Activated effector memory CD4-positive, alpha-beta T cell treated with Interleukin-2 at 50 U/mL for 16 hours (primary cell): ENCODE measurements around the gene PRR5L.
"Not testable (repeated sequence)": the region's sequence is repeated elsewhere in the genome, so short reads cannot be mapped to it uniquely, and the experiment has no call there.

ENCODE experiments used
- DNase-seq: peaks from one replicate; pipeline ENCODE4 v3.0.0-alpha.2; 2020

The PRR5L gene

DNA sequence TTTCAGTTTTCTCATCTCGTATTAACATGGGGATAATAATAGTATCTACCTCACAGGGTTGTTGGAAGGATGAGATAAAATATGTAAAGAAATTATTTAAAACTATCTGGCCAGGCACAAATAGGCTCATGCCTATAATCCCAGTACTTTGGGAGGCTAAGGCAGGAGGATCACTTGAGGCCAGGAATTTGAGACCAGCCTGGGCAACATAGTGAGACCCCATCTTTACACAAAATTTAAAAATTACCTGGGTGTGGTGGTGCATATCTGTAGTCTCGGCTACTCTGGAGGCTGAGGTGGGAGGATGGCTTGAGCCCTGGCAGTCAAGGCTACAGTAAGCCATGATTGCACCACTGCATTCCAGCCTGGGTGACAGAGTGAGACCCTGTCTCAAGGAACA is 215.0 kb downstream of the PRR5L start:
- DNase-seq = not testable (repeated sequence)

DNA sequence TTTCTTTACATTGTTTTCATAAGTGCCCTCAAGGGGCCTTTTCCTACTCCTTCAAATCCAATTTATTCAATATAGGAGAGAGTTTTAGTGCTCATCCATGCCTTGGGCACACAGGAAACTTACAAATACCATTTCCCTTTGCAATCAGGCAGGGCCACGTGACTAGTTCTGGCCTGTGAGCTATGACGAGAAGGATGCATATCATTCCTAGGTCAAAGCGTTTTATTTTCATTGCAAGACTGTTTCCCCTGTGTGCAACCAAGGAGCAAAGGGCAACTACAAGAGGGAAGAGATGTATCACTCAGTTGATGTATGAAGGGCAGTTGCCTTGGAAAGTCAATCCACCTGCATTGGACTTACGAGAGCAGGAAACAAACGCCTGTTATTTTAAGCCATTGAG is 215.9 kb downstream of the PRR5L start:
- DNase-seq = no peak

DNA sequence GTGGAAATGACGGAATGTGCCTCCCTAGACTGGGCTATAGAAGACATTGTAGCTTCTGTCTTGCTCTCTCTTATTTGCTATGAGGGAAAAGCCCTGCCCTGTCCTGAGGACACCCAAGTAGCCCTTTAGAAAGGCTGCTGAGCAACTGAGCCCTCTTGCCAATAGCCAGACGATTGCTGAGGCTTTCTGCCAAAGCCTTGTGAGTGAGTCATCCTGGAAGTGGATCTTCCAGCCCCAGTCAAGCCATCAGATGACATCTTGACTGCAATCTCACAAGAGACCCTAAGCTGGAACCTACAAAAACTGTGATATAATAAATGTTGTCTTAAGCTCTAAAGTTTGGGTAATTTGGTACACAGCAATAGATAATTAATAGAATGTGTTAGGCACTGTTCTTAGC is 217.9 kb downstream of the PRR5L start:
- no peak for DNase-seq
